HK-2 (cell line): ENCODE data around the gene TRMT10C.
"Not testable (repeated sequence)": the region's sequence is repeated elsewhere in the genome, so short reads cannot be mapped to it uniquely, and the experiment has no call there.

Experiments used
- DNase-seq: peaks from one replicate; pipeline ENCODE4 v3.0.0-alpha.2; 2018; ENCODE audit not compliant: unreplicated experiment

Gene TRMT10C

GRCh38 chr3:101561630-101562328, at the start of gene TRMT10C:
Gene TRMT10C (plus strand): TSS chr3:101561868. CDS start chr3:101564782, 2,914 bp downstream.
- peak; percentile 89 for DNase-seq

- no peak for DNase-seq
Observed at GRCh38 chr3:101512396-101512645, 49.3 kb upstream of the TRMT10C start.

- peak; percentile 81 for DNase-seq
Observed at GRCh38 chr3:101512646-101513418, 48.8 kb upstream of the TRMT10C start, which contains the start of gene SENP7. Gene SENP7 (minus strand): TSS chr3:101513212. CDS start chr3:101513130, 82 bp downstream.

GRCh38 chr3:101513419-101513986, 48.2 kb upstream of the TRMT10C start:
- DNase-seq: no peak

- DNase-seq: peak; percentile 33
Observed at GRCh38 chr3:101518421-101518871, 43.2 kb upstream of the TRMT10C start.

DNA sequence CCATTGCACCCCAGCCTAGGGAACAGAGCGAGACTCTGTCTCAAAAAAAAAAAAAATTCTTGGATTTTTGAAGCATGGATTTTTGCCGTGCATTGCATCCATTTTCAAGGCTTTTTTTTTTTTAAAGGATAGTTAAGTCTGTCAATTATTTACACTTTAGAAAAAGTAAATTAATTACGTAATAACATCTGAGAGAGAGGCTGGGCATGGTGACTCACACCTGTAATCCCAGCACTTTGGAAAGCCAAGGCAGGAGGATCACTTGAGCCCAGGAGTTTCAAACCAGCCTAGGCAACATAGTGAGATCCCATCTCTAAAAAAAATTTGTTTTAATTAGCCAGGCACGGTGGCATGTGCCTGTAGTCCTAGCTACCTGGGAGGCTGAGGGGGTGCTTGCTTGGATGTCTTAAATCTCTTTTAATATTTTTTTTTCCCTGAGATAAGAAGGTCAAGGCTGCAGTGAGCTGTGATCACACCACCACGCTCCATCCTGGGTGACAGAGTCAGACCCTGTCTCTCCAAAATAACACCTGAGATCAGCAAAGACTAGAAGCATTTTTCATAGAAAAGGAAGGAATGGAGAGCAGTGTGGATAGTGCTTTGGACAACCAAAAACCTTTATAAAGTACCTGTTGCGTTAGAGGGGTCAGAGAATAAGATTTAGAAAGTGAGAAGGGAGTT, 41.8 kb upstream of the TRMT10C start:
- DNase-seq: peak; percentile 3

DNA sequence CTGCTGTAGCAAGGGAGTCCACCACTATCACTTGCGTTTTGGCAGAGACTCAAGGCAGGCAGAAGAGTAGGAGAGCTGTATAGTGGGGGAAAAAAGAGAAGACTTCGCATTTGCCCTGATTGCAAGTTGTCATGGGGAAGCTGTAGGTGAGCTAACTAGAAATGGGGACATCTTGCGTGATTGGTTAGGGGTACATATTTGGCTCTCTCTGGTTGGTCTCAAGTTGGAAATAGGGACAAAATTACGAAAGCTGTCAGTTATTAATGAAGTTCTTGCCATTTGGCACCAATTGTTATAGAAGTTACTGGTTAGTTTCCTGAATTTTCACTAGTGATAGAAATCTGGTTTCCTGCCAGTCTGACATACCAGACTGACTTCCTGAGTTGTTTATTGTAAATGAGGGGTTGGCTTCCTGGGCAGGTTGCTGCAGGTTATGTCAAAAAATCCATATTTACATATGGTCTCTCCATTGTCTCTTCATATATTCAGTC, 40.4 kb upstream of the TRMT10C start:
- DNase-seq: no peak

DNA sequence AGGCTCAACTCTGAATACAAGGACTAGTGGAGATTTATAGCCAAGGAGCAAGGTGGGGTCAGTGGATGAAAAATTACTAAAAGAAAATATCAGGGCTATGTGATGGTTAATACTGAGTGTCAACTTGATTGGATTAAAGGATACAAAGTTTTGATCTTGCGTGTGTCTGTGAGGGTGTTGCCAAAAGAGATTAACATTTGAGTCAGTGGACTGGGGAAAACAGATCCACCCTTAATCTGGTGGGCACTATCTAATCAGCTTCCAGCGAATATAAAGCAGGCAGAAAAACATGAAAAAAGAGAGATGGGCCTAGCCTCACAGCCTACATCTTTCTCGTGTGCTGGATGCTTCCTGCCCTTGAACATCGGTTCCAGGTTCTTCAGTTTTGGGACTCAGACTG, 34.2 kb upstream of the TRMT10C start:
- DNase-seq: no peak

DNA sequence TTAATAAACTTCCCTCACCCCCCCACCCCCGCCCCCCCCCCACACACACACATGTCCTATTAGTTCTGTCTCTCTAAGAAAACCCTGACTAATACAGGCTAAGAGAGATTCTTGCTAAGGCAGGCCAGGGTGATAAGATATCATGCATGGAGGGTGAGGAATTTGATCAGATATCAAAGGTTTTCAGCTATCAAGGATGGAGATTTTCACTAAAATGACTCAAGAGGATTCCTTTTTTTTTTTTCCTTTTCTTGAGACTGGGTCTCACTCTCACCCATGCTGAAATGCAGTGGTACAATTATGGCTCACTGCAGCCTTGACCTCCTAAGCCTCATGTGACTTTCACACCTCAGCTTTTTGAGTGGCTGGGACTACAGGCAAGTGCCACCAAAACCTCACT, 33.8 kb upstream of the TRMT10C start:
- DNase-seq: no peak

DNA sequence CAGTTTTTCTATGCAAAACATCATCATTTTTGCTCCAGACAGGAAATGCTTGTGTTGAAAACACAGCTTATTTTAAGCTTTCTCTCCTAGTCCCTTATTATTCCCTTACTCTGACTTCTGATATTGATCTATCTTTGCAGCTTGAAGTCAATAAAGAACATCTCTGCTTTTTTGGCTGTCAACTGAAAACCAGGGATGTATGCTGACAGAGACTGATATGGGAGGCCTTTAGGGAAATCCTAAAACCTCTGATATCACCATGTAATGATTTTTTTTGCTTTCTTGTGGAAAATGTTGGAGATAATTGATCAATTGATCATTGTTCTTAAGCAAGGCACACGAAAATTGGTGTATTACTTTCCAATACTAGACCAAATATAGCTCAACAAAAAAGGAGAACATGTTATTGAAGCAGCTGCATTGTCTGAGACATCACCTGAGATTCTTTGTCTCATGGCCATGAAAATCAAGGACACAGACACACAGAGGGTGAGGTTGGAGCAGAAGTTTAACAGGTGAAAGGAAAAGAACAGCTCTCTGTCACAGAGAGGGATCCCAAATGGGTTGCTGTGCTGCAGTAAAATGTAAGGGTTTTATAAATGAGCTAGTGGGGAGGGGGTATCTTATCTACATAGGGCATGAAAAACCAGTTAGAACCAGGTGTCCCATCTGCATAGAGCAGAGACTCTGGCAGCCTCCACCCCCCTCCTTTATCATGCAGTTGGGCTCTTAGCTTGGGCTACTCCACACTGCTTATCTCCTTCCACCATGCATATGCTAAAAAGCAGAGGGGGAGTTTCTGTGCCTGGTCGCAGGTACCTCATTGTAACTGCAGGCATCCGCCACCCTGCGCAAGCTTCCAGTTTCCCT, 31.6 kb upstream of the TRMT10C start:
- no peak for DNase-seq

DNA sequence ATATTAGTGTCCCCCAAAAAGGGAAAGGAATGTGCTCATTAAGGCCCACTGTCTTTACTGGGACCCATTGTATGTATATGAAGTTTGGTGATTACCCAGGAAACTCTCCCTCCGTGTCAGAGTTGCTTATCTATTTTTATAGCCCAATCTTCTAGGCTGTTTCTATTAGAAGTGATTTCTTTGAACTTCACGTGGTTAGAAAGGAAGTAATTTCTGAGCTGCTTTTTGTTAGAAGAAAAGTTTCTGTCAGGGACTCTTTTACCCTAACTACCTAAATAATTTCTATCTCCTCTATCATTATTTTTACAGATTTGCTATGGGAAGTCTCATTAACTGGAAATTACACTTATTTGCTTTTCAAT, 31.0 kb upstream of the TRMT10C start:
- DNase-seq: no peak

DNA sequence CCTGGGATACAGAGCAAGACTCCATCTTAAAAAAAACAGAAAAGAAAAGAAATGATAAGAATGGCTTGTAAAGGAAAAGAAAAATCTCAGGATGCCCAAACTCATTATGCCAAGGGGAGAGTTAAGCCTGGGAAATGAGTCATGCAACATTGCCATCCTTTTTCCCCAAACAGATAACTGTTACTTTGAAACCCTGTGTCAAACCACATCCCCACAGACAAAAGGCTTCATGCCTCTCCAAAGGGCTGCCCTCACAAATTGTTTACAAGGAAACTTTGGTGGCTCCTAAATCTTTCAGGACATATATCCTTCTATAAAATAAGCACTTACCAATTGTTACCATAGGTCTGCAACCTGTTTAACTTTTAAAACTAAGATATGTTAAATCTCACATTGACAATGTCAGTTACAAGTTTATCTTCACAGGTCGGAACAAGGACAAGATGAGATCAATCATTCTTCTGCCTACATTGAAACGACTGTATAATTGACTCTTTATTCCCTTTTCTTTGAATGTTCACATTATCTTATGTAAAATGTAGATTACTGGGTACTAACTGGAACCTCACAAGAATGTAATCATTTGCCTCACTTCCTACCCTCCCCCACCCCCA, 30.1 kb upstream of the TRMT10C start:
- no peak for DNase-seq

GRCh38 chr3:101532783-101533602, 28.7 kb upstream of the TRMT10C start:
- DNase-seq: no peak

GRCh38 chr3:101533603-101533968, 28.1 kb upstream of the TRMT10C start:
- no peak for DNase-seq

DNA sequence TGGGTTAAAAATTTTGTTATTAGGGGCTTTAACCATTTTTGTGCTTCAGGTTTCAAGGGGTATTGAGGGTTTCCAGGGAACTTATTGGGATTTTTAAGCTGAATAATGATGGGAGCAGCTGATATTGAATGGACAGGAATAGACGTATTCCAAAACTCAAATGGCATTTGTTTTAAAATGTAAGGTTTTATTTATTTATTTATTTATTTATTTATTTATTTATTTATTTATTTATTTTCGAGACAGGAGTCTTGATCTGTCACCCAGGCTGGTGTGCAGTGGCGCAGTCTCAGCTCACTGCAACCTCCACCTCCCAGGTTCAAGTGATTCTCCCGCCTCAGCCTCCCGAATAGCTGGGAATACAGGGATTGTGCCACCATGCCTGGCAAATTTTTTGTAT, 26.4 kb upstream of the TRMT10C start:
- no peak for DNase-seq

- DNase-seq: no peak
Observed at GRCh38 chr3:101536266-101536665, 25.4 kb upstream of the TRMT10C start.

- DNase-seq: not testable (repeated sequence)
Observed at GRCh38 chr3:101536955-101537354, 24.7 kb upstream of the TRMT10C start.

DNA sequence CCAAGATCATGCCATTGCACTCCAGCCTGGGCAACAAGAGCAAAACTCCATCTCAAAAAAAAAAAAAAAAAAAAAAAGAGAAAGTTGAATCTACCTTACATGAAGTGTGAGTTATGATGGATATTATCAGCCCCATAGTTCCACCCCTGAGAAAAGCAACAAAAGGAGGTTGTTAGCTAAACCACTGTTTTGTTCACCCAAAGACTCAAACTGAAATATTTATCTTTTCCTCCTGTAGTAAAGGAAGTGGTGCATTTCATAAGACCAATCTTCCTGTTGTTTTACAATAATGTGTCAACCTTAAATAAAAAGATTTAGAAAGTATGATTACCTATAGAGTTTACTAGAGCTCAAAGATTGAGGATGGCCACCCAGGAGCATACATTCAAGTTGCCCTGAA, 18.7 kb upstream of the TRMT10C start:
- no peak for DNase-seq

GRCh38 chr3:101544161-101544850, 17.4 kb upstream of the TRMT10C start:
- no peak for DNase-seq
